ENCODE measurements around the gene IL7R.
"Not testable (repeated sequence)": the region's sequence is repeated elsewhere in the genome, so short reads cannot be mapped to it uniquely, and the experiment has no call there.

Gene IL7R

GRCh38 chr5:35876454-35876853, 19.8 kb downstream of the IL7R start:
- DNase-seq (ENCODE audit: low read depth in 3 of 3): no peak

DNA sequence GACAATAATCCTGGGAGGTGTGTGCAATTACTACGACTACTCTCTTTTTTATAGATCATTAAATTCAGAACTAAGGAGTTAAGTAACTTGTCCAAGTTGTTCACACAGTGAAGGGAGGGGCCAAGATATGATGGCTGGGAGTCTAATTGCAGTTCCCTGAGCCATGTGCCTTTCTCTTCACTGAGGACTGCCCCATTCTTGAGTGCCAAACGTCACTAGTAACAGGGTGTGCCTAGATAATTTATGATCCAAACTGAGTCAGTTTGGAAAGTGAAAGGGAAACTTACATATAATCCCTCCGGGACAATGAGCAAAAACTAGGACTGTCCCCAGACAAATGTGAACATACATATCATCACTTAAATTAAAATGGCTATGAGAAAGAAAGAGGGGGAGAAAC, 20.2 kb downstream of the IL7R start:
- DNase-seq (ENCODE audit: low read depth in 3 of 3): no peak

- no peak for DNase-seq (ENCODE audit: low read depth in 3 of 3)
Measured at GRCh38 chr5:35877655-35878054, 21.0 kb downstream of the IL7R start.

- no peak for DNase-seq (ENCODE audit: low read depth in 3 of 3)
Measured at GRCh38 chr5:35878079-35878478, 21.4 kb downstream of the IL7R start.

GRCh38 chr5:35879096-35879495, 22.4 kb downstream of the IL7R start:
- no peak for DNase-seq (ENCODE audit: low read depth in 3 of 3)

- DNase-seq (ENCODE audit: low read depth in 3 of 3): no peak
Measured at GRCh38 chr5:35879649-35880048, 23.0 kb downstream of the IL7R start.

DNA sequence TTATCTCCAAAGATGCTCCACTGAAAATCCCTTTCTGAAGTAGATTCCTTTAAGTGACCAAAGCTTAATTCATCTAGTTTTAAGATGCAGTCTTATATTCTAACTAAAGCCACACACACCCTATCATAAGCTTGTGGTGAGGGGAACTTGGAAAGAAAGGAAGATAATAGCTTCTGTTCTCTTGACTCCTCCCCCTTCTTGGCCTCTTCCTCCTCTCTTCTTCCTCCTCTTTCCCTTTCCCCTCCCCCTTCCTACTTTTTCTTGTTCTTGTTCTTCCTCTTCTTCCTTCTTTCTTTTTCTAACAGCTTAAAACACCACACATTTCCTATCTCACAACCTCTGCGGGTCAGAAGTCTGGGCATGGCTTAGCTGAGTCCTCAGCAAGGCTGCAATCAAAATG, 23.5 kb downstream of the IL7R start:
- DNase-seq (ENCODE audit: low read depth in 3 of 3): no peak

DNA sequence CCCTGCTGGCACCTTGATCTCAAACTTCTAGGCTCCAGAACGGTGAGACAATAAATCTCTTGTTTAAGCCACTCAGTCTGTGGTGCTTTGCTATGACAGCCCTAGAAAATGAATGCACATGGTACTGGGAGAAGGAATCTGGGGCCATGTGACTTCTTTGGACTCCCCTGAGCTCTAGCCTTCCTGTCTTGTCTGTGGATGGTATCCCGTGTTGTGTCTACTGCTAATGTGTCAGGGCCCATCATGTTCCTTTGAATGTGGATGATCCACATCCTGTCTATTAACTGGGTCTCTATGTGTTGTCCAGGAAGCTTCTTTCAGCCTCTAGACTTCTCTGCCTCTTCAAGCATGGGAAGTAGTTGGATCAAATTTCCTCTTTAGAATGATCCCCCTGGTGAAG, 25.1 kb downstream of the IL7R start:
- no peak for DNase-seq (ENCODE audit: low read depth in 3 of 3)

GRCh38 chr5:35884191-35884769, 27.6 kb downstream of the IL7R start:
- DNase-seq (ENCODE audit: low read depth in 3 of 3): no peak

GRCh38 chr5:35884773-35885172, 28.1 kb downstream of the IL7R start:
- no peak for DNase-seq (ENCODE audit: low read depth in 3 of 3)

- no peak for DNase-seq (ENCODE audit: low read depth in 3 of 3)
Measured at GRCh38 chr5:35886381-35886780, 29.7 kb downstream of the IL7R start.

DNA sequence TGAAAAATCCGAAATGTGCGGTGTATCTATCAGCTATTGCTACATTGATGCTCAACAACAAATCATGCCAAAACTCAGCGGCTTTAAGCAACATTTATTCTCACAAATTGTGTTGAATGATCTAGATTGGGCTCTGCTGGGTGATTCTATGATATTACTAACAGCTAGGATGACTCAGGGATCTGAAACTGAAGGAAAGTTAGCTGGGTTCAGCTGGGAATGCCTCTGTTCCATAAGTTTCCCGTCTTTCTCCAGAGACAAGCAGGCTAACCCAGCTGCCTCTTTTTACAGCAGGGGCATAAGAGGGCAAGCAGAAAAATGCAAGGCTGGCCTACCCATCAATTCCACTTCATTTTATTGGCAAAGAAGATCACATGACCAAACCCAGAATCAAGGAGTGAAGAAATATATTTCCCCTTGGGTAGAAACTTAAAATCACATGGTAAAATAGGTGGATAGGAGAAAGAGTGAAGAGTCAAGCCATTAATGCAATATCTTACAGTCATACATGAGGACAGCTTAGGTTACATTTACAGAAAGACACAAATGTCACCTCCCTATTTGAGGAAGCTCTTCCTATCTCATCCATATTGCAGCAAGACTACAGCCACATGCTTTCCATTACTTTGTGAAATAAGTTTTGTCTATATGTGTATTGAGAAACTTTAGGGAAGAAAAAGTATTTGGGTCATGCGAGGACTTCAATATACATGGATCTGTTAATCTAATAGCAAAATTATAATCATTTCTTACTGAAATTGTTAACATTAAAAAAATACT, 30.8 kb downstream of the IL7R start:
- no peak for DNase-seq (ENCODE audit: low read depth in 3 of 3)

DNA sequence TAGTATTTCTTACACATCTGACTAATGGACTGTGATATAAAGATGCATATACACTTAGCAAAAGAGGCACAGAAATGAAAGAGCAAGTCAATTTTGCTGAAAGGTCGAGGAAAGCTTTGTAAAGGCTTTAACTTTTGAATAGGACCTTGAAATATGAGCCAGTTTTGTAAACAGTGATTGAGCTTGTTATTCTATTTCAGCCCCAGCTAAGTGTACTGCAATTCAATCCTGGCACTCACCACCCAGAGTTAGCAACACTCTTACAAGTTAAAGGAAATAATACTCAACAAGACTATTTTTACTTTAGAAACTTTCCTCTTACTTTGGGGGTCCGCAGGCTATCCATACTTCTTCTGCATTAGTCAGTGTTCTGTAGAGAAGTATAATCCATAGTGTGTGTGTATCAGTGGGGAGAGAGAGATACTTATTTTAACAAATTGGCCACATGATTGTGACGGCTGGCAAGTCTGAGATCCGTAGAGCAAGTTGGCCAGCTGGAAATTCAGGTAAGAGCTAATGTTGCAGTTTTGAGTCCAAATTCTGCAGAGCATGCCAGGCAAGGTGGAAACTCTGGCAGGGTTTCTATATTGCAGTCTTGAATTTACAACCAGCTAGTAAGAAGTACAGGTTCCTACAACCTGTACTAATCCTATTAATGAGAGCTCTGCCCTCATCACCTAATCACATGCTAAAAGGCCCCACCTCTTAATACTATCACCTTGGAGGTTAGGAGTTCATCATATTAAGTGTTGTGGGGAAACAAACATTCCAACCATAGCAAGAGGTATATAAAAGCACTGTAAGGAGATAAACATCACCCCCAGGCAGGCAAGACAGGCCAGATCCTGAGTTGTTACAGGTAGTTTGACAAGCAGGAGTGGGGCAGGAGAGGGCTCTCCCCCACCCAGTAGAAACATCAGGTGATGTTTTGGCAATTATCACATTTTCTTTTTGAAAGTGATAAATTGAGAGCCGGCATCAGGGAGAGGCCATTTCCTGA, 33.6 kb downstream of the IL7R start:
- DNase-seq (ENCODE audit: low read depth in 3 of 3): no peak

- not testable (repeated sequence) for DNase-seq (ENCODE audit: low read depth in 3 of 3)
Measured at GRCh38 chr5:35892799-35893198, 36.1 kb downstream of the IL7R start.

- no peak for DNase-seq (ENCODE audit: low read depth in 3 of 3)
Measured at GRCh38 chr5:35894131-35894530, 37.4 kb downstream of the IL7R start.

DNA sequence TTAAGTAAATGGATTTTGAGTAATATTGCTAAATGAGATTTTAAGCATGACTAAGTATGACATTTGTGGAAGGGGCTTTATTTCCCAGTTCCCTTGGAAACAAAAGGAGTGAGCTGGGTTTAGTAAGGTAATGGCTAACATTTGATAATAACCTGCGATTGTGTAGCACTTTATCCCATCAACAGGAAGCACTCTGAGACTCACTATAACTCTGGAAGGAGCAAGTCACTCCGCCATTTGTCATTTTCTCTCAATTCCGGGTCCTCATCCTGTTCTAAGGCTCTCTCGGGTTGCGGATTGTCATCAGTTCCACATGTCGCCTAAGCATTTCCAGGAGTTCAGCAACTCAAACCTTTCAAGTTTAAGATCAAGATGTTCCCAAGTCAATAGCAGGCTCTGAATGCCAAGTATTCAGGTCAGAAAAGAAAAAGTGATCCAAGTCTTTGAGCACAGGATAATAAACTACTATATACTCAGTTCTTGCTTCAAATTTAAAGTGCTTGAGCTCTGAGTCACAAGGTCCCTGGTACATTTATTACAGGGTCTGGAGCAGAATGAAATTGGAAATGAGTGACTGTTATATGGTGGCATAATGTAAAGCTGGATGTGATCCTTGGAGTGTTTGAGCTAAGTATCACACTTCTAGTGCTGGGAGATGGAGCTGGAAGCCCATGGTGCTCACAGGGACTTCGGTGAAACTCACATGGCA, 42.4 kb downstream of the IL7R start:
- DNase-seq (ENCODE audit: low read depth in 3 of 3): no peak

DNA sequence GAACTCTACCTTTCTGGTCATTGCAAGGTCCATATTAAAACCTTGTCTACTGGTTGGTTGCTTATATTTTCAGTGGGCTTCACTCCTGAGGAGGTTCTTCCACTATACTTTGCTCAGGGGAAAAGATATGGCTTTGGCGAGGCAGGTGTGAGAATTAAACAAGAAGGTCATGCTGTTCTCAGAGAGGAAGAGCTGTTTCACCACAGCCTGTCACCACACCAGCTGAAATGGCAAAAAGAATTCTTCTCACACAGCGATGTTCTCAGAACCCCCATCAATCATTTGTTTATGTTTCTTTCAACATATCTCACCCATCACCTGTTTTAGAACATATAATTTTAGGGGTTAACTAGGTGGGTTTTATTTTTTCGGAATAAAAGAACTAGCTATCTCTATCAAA, 43.1 kb downstream of the IL7R start:
- DNase-seq (ENCODE audit: low read depth in 3 of 3): no peak

DNA sequence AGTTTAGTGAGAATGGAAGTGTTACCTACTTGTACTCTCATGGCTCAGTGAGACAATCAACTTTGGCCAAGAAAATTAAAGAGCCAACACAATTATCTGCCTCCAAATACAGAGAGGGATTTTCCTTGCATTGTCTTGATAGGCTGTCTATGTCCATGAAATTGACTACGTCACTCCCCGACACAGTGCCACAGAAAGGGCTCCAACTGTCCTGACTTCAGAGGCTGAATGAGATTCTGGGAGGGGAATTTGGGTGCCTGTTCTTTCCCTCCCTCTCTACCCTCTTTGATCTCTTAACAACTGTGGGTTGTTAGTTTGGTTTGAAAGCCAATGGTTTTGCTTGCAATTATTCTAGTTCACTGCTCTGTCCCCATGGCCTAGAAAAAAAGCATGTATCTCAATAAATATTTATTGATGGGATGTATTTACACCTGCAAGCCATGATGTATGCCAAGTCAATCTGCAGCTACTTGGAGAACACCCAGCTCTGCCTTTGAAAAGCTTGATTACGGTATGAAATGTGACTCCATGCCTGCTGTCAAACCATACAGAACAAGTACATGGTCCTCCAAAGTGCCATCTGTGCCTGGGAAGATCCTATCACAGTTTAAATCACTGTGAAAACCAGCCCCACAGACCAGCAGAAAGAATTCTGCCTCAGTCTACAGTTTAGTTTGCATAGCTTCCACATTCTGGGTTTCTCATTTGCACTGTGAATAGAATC, 44.4 kb downstream of the IL7R start:
- DNase-seq (ENCODE audit: low read depth in 3 of 3): no peak

DNA sequence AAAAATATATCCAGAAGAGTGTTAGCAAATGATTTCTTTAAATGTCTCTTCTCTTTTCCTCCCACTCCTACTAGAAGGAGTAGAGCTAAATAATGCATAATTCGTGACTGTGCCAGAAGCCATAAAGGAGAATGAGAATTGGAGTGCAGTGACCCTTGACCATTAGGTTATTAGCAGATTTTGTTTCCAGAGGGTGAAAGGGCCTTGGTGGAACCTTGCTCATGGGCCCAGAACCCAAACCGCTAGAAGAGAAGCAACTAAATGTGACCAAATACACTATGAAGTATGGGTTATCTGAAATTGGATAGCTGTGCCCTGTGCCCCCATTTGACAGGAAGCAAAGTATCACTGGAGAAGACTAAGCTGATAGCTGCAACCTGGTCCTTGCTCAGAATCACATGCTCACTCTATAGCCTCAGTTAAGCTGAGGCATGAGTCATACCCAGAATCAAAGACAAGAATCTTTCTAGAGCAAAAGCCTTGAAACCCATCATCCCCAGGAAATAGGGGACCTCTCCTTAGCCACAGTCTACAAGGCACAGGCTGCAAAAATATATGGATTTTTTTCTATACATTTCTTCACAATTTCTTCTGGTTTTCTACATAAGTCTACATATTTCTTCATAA, 45.5 kb downstream of the IL7R start:
- DNase-seq (ENCODE audit: low read depth in 3 of 3): no peak

DNA sequence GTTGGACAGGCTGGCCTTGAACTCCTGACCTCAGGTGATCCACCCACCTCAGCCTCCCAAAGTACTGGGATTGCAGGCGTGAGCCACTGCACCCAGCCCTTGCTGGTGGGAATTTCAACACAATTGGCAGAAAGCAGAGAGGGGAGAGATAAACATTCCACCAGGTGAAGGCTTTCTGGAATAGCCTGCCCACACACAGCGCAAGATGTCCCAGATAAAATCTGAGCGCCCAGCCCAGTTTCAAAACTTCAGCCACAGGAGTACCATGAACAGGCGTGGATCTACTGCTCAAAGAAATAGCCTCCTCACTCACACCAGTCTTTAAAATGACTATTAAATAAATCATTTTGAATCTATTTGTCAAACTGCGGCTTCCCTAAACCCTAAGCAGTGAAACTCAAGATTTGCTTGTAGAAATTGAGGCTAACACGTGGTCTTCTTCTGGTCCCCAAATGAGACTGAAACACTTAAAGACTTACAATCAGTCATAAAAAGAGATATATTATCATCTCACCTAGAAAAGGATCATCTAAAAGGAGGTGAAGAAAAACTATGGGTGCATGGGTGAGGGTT, 47.0 kb downstream of the IL7R start:
- no peak for DNase-seq (ENCODE audit: low read depth in 3 of 3)

All from stimulated activated CD4-positive, alpha-beta T cell treated with anti-CD3 and anti-CD28 coated beads, TNF-alpha, amount 100 ng/mL, for 48 hours (primary cell).